HG03060 (cell line): ENCODE results near the gene RPL36.
"Not testable (repeated sequence)": the region's sequence is repeated elsewhere in the genome, so short reads cannot be mapped to it uniquely, and the experiment has no call there.

Experiments
- ATAC-seq: cut with Tn5 transposase; IDR thresholded peaks from one replicate; pipeline ENCODE4 v1.9.1; 2021; ENCODE audit warnings: low read depth, moderate number of reproducible peaks; ENCODE audit not compliant: unreplicated experiment

Gene RPL36

GRCh38 chr19:5733172-5733571, 43.1 kb downstream of the RPL36 start:
- ATAC-seq: not testable (repeated sequence)

- ATAC-seq: no peak
These were observed 48.3 kb downstream of the RPL36 start for GRCh38 chr19:5738423-5738822.
